ENCODE data around the gene NEK1. TPM values are rescaled to one million over a fixed set of nuclear protein-coding genes. Genes with fewer than 3 reads are reported as not detected.
A peak's percentile ranks its signal among the peaks of the same experiment; 100 is the strongest.

The NEK1 gene
- total and polyA plus RNA-seq, 2 of the 4 experiments (the other 2 are of a cell fraction): 3.3 to 3.9 TPM

- Histone ChIP-seq H3K14ac (replicated peaks; ENCODE audit: low read depth, low read length) (no peak overlapping the region), H2BK5ac (ENCODE audit: low read depth, low read length, poor library complexity, severe bottlenecking) (no peak overlapping the region), H2BK20ac (ENCODE audit: low read depth, low read length) (no peak overlapping the region), H4K8ac (ENCODE audit: low read depth in 2 of 2, low read length in 2 of 2) (no peak overlapping the region), H3K4me1 (ENCODE audit: control insufficient read depth, insufficient read depth, low read length) (peaks cover 2% of the 10 kb centered on the region; the same call in 1 of the 2 replicates), H4K91ac (ENCODE audit: insufficient read depth, low read depth, low read length) (no peak overlapping the region), H4K20me1 (ENCODE audit: insufficient read depth, low read length) (no peaks in the 10 kb centered on the region), H3K9me1 (ENCODE audit: insufficient read depth, low read length) (peaks cover 4% of the 10 kb centered on the region; the same call in 1 of the 2 replicates), H4K5ac (ENCODE audit: low read depth, low read length) (no peak overlapping the region), H3K27me3 (ENCODE audit: control insufficient read depth, insufficient read depth, low read length) (no peaks in the 10 kb centered on the region), H3K36me3 (ENCODE audit: control insufficient read depth, insufficient read depth, low read length) (no peaks in the 10 kb centered on the region), H3K4ac (ENCODE audit: low read depth, low read length) (no peak overlapping the region), H3K23ac (ENCODE audit: low read depth, low read length) (no peak overlapping the region), H3K4me3 (ENCODE audit: insufficient read depth, low read depth, low read length) (no peak overlapping the region), H3K56ac (ENCODE audit: extremely low read depth, insufficient read depth, low read length) (no peak overlapping the region), H3K9ac (ENCODE audit: low read depth, low read length) (no peak overlapping the region), H3K4me2 (ENCODE audit: low read depth, low read length) (no peak overlapping the region), H2AK9ac (replicated peaks; ENCODE audit: low read depth, low read length, poor library complexity) (no peak overlapping the region), H2BK15ac (ENCODE audit: low read depth, low read length) (no peak overlapping the region), H2AFZ (replicated peaks; ENCODE audit: low read length, poor library complexity) (no peak overlapping the region), H3K27ac (ENCODE audit: insufficient read depth, low read length) (no peak overlapping the region), H3K79me1 (ENCODE audit: low read depth in 1 of 2, low read length in 2 of 2) (peaks cover 0 to 4% of the 10 kb centered on the region in 2 experiments; a peak in 2 of 4 replicates), H3K9me3 (ENCODE audit: control insufficient read depth, insufficient read depth, low read length) (no peaks in the 10 kb centered on the region), H2AK5ac (ENCODE audit: low read depth, low read length) (no peak overlapping the region), H3K18ac (ENCODE audit: low read depth, low read length) (no peak overlapping the region), H2BK120ac (ENCODE audit: low read depth, low read length) (no peak overlapping the region)
- DNase-seq: no peak
- peak; percentile 21; the same call in 1 of the 2 replicates for ATAC-seq (ENCODE audit: low read depth)
- TF ChIP-seq SMC3 (IDR thresholded peaks at IDR 0.05; ENCODE audit: low read depth, low read length) (no peak), POLR2A (IDR thresholded peaks at IDR 0.05; ENCODE audit: low read depth, low read length) (no peak)
- in situ Hi-C loops (cut with MboI; ENCODE audit: low sequenced_read_pairs): no loop called here
- dilution Hi-C loops (cut with HindIII; ENCODE audit: low sequenced_read_pairs, unreplicated experiment): no loop called here
- BruUV-seq (replicated peaks): no TSS peak
- WGBS, 2 experiments (ENCODE audit: extremely low coverage in 2 of 2, insufficient read length in 1 of 2): no CpG with 5 or more reads among the region's 1 CpG
- POLR2A ChIA-PET (ENCODE audit: unreplicated experiment): no interaction called here
- intact Hi-C loops (cut with micrococcal nuclease): no loop called here
- CTCF ChIA-PET: interaction anchor here (1.5 kb wide), 1 partner anchor 33 kb away, joined by 3 read pairs; the partner anchor contains the start of gene NEK1
Measured at GRCh38 chr4:169645627-169646026, 33.2 kb upstream of the NEK1 start.

Data from IMR-90 (cell line).